Activated B cell treated with CpG ODN at 0.5 μM for 24 hours (primary cell): Measurements from ENCODE around the gene TP63. TPM values are rescaled to one million over a fixed set of nuclear protein-coding genes. Genes with fewer than 3 reads are reported as not detected.

Source experiments
- ATAC-seq: fragments of 200-7000 bp; cut with Tn5 transposase; one replicate; pipeline ENCODE4 v1.10.0; 2021; ENCODE audit warnings: low read depth, mild to moderate bottlenecking, moderate library complexity
- CTCF ChIA-PET: fragments of 350-600 bp; sonication (Branson Sonifier 250); formaldehyde crosslinking; loops from one replicate; lab custom pipeline; 2021; ENCODE audit warnings: antibody characterized with exemption; lab: Charles Lee
- POLR2A ChIA-PET: fragments of 350-600 bp; sonication (Branson Sonifier 250); formaldehyde crosslinking; loops from one replicate; lab custom pipeline; 2021; ENCODE audit warnings: antibody characterized with exemption; lab: Charles Lee
- DNase-seq: peaks from one replicate; pipeline ENCODE4 v3.0.0; 2022
- H3K27ac Mint-ChIP-seq: one replicate; pipeline ENCODE4 v1.8.0; 2020; ENCODE audit warnings: mixed read lengths
- H3K27me3 Mint-ChIP-seq: one replicate; pipeline ENCODE4 v1.8.0; 2021; ENCODE audit warnings: mixed read lengths
- H3K36me3 Mint-ChIP-seq: one replicate; pipeline ENCODE4 v1.8.0; 2021; ENCODE audit warnings: low read depth, mixed read lengths
- H3K4me1 Mint-ChIP-seq: one replicate; pipeline ENCODE4 v1.8.0; 2021; ENCODE audit warnings: mixed read lengths
- H3K4me3 Mint-ChIP-seq: one replicate; pipeline ENCODE4 v1.8.0; 2020; ENCODE audit warnings: mild to moderate bottlenecking, mixed read lengths
- H3K9me3 Mint-ChIP-seq: one replicate; pipeline ENCODE4 v1.8.0; 2020; ENCODE audit warnings: mixed read lengths
- CTCF ChIP-seq: fragments of 200-600 bp; IDR thresholded peaks from one replicate; pipeline ENCODE4 v1.8.0; 2022; ENCODE audit warnings: antibody characterized with exemption, mild to moderate bottlenecking
- intact Hi-C: fragments of 100-400 bp; cut with micrococcal nuclease; formaldehyde crosslinking; loops from one replicate; pipeline ENCODE4 v1.15.1; 2024
- total RNA-seq: library from RNA; stranded (reverse); gene quantifications from 2 replicates; pipeline ENCODE4 v1.2.3, GENCODE V29; 2022

TP63 gene
- total RNA-seq, 1 donor from 2014 or later: 3.9 TPM

- H3K27me3 Mint-ChIP-seq: no peaks in the 10 kb centered on the region
- H3K4me3 Mint-ChIP-seq: no peak overlapping the region
- intact Hi-C loops: no loop called here
- no peak for TF ChIP-seq CTCF
- ChIA-PET POLR2A (no interaction called here), CTCF (no interaction called here)
- no peaks in the 10 kb centered on the region for H3K36me3 Mint-ChIP-seq
- DNase-seq: no peak
- H3K4me1 Mint-ChIP-seq: no peaks in the 10 kb centered on the region
- H3K27ac Mint-ChIP-seq: no peak overlapping the region
- H3K9me3 Mint-ChIP-seq: peaks cover 11% of the 10 kb centered on the region
- no peak for ATAC-seq
Observed at GRCh38 chr3:189613122-189613521, 18.1 kb upstream of the TP63 start.

- ChIA-PET POLR2A (no interaction called here), CTCF (no interaction called here)
- Mint-ChIP-seq H3K9me3 (peaks cover 3% of the 10 kb centered on the region), H3K36me3 (no peaks in the 10 kb centered on the region), H3K27ac (no peak overlapping the region), H3K27me3 (no peaks in the 10 kb centered on the region), H3K4me1 (no peaks in the 10 kb centered on the region), H3K4me3 (no peak overlapping the region)
- DNase-seq: no peak
- intact Hi-C loops: no loop called here
- no peak for TF ChIP-seq CTCF
- no peak for ATAC-seq
Observed at GRCh38 chr3:189621948-189622603, 9.1 kb upstream of the TP63 start.

- intact Hi-C loops: no loop called here
- H3K4me3 Mint-ChIP-seq: no peak overlapping the region
- POLR2A ChIA-PET: no interaction called here
- H3K9me3 Mint-ChIP-seq: peaks cover 3% of the 10 kb centered on the region
- CTCF ChIA-PET: no interaction called here
- H3K27me3 Mint-ChIP-seq: no peaks in the 10 kb centered on the region
- H3K4me1 Mint-ChIP-seq: no peaks in the 10 kb centered on the region
- TF ChIP-seq CTCF: no peak
- no peak overlapping the region for H3K27ac Mint-ChIP-seq
- ATAC-seq (no peak), DNase-seq (no peak)
- no peaks in the 10 kb centered on the region for H3K36me3 Mint-ChIP-seq
Observed at GRCh38 chr3:189622629-189623028, 8.6 kb upstream of the TP63 start.

- no peak overlapping the region for H3K27ac Mint-ChIP-seq
- no peaks in the 10 kb centered on the region for H3K36me3 Mint-ChIP-seq
- H3K27me3 Mint-ChIP-seq: no peaks in the 10 kb centered on the region
- no peak for TF ChIP-seq CTCF
- DNase-seq: no peak
- ChIA-PET POLR2A (no interaction called here), CTCF (no interaction called here)
- H3K4me3 Mint-ChIP-seq: no peak overlapping the region
- no peaks in the 10 kb centered on the region for H3K4me1 Mint-ChIP-seq
- intact Hi-C loops: no loop called here
- H3K9me3 Mint-ChIP-seq: peaks cover 3% of the 10 kb centered on the region
- no peak for ATAC-seq
Observed at GRCh38 chr3:189624130-189624529, 7.1 kb upstream of the TP63 start.

GRCh38 chr3:189625071-189625470, 6.1 kb upstream of the TP63 start:
- no peaks in the 10 kb centered on the region for H3K36me3 Mint-ChIP-seq
- no peak overlapping the region for H3K27ac Mint-ChIP-seq
- ChIA-PET POLR2A (no interaction called here), CTCF (interaction anchor here (0.5 kb wide), 1 partner anchor 141 kb away, joined by 3 read pairs; no protein-coding TSS in a partner anchor)
- H3K9me3 Mint-ChIP-seq: no peaks in the 10 kb centered on the region
- H3K4me1 Mint-ChIP-seq: peaks cover 3% of the 10 kb centered on the region
- DNase-seq: no peak
- no peak for TF ChIP-seq CTCF
- no peak for ATAC-seq
- H3K4me3 Mint-ChIP-seq: no peak overlapping the region
- intact Hi-C loops: no loop called here
- H3K27me3 Mint-ChIP-seq: no peaks in the 10 kb centered on the region
